Forelimb muscle (tissue), 1 donor: Measurements from ENCODE around the gene GPR108. TPM values are rescaled to one million over a fixed set of nuclear protein-coding genes. Genes with fewer than 3 reads are reported as not detected.
"Not testable (repeated sequence)": the region's sequence is repeated elsewhere in the genome, so short reads cannot be mapped to it uniquely, and the experiment has no call there.

Experiments used
- DNase-seq: peaks from one replicate; pipeline ENCODE4 v3.0.0-alpha.2; 2013; ENCODE audit warnings: low read depth
- polyA plus RNA-seq: library from polyadenylated mRNA; unstranded; fragments of 120-200 nt; gene quantifications from one replicate; pipeline ENCODE4 v1.2.1, GENCODE V29; 2013; ENCODE audit not compliant: insufficient read length

Gene GPR108
- 28.3 TPM for polyA plus RNA-seq

DNA sequence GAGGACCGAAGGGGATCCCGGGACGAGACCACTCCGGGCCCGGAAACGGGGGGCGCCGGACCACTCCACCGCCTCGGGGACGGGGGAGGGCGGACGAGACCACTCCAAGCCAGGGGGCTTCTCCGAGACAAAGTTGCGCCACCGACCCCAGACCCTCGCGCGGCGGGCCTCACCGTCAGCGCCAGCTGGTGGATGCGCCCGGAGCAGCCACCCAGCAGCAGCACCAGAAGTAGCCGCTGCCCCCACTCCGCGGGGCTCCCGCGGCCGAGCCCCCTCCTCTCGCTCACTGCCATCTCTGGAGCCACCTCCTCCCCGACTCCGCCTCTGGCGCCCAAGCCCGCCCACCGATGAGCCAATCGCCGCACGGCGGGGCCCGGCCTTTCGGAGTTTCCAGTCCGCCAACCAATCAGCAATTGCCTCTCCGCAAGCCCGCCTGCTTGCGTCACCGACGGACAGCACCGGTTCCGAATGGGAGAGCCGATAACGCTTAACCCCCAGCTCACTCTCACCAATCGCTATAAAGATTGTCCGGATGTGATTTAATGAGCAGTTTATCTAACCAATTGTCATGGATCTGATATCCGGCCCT is at the start of gene GPR108:
GPR108 (minus strand) TSS at position 297 of the 589 bp plus-strand sequence; CDS start at position 293, 4 bp downstream.
- peak; percentile 100 for DNase-seq

DNA sequence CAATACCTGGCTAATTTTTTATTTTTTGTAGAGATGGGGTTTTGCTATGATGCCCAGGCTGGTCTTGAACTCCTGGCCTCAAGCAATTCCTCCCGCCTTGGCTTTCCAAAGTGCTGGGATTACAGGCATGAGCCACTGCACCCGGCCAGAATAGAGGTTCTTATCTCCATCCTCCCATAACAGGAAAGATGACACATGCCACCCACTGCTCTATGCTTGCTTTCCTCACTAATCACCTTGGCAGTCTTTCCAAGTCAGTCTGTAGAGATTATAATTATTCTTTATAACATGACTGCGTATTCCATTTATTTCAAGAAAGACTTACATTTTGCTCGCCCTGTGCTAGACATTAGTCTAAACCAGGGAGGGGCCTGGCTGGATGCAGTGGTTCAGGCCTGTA is 41.8 kb upstream of the GPR108 start:
- DNase-seq: no peak

DNA sequence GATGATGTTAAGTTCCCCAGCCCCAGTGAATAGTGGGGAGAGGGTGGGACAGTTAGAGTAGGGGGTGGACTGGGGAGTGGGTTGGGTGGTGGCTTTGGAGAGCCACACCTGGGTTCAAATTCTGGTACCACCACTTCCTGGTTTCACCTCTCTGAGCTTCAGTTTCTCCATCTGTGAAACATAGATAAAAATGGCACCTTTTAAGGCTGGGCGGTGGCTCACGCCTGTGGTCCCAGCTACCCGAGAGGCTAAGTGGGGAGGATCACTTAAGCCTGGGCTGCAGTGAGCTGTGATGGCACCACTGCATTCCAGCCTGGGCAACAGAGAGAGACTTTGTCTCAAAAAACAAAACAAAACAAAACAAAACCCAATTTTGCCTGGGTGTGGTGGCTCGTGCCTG is 41.0 kb upstream of the GPR108 start:
- DNase-seq: no peak

DNA sequence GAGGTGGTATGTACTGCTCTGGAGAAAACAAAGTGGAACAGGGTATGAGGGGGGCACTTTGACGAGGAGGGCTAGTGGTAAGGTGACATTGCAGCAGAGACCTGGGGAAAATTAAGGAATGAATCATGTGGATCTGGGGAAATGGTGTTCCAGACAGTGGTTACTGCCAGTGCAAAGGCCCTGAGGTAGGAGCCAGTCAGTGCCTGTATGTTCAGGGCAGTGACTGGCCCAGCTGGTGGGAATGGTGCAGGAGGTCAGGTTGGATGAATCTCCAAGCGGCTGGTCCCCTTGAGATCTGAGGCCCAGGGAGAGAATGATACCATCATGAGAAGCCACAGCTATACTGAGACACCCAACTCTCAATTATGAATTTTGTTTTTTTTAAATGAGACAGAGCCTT is 40.1 kb upstream of the GPR108 start:
- DNase-seq: no peak

DNA sequence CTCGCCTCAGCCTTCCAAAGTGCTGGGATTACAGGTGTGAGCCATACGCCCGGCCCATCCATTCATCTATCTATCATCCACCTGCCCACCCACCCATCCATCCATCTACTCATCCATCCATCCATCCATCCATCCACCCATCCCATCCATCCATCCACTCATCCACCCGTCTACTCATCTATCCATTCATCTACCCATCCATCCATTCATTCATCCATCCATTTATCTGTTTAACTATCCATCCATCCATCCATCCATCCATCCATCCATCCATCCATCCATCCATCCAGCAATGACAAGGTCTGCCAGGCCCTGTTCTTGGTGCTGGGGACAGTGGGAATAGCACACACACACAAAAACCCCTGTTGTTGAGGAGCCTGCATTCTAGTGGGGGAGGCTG is 39.6 kb upstream of the GPR108 start:
- no peak for DNase-seq

DNA sequence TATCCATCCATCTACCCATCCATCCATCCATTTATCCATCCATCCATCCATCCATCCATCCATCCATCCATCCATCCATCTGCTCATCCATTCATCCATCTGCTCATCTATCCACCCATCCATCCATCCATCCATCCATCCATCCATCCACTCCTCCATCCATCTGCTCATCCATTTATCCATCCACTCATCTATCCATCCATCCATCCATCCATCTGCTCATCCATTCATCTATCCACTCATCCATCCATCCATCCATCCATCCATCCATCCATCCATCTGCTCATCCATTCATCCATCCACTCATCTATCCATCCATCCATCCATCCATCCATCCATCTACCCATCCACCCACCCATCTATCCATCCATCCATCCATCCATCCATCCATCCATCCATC is 38.7 kb upstream of the GPR108 start:
- not testable (repeated sequence) for DNase-seq

DNA sequence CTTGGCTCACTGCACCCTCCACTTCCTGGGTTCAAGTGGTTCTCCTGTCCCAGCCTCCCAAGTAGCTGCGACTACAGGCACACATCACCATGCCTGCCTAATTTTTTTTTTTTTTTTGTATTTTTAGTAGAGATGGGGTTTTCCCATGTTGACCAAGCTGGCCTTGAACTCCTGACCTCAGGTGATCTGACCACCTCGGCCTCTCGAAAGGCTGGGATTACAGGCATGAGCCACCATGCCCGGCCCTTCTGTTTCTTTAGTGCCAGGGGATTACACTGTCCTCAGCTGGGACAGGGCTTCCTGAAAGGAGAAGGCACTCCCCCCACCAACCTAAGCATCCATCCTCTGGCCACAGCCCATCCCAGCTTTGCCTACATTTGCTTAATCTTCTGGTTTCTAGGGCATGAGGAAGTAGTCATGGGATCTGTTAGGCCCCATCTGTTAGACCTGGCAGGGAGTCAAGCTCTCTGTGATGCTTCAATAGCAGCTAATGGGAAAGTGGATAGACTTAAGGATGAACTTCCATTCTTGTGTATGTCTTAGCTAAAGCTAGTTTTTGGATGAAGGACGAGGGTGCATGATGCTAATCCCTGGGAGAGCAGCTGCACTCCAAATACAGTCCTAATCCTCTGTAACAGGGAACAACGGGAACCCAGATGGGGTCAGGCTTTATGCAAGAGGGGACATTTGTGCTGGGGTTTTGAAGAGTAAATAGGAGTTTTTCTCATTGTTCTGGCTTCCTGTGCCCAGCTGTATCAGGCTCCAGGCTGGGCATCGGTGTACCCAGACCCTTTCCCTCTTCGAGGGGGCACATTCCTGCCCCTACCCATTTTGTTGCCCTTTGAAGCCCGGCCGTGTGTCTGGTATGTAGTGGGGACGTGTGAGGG is 37.7 kb upstream of the GPR108 start:
- no peak for DNase-seq

DNA sequence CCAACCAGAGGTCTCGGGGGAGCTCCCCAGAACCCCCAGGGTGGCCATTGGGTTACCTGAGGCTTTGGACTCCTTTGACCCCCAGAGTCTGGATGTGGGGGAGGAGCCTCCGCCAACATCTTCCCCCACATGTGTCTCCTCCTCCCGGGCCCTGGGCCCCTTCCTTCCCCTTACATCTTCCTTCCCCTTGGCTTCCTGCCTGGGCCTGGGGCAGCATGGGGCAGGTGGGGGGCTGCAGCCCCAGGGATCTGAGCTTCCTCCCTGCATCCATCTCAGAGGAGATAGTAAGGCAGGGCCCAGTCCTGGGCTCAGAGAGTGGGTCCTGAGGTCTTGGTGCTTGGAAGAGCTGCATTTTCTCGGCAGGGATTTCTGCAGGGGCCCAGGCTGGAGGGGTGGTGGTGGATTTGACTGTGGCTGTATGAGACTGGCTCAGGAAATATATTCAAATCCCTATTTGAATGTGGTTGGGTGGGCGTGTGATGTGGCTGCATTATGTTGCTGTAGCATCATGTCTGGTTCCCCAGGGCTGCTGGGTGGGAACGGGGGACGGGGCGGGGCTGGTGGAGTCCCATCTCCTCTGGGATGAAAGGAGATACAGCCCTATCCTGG is 36.0 kb upstream of the GPR108 start:
- no peak for DNase-seq

DNA sequence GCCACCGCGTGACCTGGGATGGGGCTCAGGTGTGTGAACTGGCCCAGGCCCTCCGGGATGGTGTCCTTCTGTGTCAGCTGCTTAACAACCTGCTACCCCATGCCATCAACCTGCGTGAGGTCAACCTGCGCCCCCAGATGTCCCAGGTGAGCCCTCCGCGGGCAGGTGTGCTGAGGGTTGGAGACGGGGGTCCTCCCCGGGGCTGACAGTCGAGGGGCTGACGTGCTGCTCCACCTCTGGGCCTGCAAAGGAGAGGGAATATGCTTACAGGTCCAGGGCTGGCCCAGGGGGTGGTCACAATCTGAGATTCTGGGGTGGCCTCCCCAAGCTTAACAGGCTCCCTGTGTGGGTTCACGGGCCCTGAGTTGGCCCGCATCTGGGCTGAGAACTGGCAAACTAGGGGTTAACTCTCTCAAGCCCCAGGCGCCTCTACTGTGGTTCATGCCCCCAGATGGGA is 35.5 kb upstream of the GPR108 start:
- no peak for DNase-seq

DNA sequence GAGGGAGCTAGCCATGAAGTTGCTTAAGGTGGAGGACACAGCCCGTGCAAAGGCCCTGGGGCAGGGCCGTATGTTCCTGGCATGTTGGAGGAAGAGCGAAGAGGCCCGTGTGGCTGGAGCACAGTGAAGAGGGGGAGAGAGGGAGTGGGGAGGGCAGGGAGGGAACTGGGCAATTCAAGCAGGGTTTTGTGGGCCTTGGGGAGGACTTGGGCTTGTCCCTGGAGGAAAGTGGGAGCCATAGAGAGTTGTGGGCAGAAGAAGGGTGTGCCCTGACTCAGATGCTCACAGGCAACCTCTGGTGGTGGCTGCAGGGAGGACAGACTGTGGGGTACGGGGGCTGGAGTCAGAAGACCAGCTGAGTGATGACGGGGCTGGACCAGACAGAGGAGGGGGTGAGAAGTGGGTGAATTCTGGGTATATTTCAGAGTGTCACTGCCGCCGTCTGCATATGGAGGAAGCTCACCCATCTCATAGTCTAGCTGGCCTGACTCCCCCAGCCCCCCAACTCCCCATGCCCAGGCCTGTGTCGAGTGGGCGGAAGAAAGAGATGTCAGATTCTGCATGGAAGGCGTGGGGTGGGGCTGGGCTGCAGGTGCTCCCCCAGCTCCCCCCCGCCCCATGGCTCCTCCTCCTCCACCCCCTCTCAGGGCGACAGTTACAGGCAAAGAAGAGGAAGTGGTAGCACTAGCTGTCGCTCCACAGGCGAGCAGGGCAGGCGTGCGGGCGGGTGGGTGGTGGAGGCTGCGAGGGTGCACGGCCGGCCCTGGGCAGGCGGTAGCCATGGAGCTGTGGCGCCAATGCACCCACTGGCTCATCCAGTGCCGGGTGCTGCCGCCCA is 34.9 kb upstream of the GPR108 start, which contains the start of gene VAV1:
VAV1 (plus strand) TSS at position 681 of the 838 bp plus-strand sequence; CDS start at position 781, 100 bp downstream.
- DNase-seq: no peak

DNA sequence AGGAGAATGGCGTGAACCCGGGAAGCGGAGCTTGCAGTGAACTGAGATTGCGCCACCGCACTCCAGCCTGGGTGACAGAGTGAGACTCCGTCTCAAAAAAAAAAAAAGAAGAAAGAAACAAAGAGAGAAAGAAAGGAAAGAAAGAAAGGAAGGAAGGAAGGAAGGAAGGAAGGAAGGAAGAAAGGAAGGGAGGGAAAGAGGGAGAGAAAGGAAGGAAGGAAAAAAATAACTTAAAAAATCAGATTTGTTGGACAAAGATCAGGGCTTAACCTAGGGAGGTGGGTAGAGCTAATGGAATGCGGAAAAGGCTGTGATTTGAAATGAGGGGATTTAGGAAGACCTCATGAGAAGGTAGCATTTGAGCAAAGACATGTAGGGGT is 34.3 kb upstream of the GPR108 start:
- DNase-seq: not testable (repeated sequence)

DNA sequence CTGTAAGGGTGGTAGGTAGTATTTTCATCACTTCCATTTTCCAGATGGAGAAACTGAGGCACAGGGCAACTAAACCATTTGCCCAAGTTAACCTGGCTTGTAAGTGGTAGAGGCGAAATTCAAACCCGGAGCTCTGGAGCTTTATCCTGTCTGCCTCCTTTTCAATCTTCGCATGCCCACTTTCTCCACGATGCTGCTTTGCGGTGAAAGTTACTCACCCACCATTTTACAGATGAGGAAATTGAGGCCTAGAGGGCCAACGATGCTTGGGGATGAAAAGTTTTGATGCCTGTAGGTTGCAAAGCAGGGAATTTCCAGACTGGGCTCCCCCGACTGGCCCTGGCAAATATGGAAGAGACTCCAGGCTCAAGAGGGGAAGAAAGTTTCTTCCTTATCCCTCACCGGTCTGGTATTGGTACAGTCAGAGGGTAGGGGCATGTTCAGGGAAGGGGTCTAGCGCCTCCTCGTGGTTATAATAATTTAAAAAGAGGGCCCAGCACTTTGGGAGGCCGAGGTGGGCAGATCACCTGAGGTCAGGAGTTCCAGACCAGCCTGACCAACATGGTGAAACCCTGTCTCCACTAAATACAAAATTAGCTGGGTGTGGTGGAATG is 31.7 kb upstream of the GPR108 start:
- DNase-seq: no peak

DNA sequence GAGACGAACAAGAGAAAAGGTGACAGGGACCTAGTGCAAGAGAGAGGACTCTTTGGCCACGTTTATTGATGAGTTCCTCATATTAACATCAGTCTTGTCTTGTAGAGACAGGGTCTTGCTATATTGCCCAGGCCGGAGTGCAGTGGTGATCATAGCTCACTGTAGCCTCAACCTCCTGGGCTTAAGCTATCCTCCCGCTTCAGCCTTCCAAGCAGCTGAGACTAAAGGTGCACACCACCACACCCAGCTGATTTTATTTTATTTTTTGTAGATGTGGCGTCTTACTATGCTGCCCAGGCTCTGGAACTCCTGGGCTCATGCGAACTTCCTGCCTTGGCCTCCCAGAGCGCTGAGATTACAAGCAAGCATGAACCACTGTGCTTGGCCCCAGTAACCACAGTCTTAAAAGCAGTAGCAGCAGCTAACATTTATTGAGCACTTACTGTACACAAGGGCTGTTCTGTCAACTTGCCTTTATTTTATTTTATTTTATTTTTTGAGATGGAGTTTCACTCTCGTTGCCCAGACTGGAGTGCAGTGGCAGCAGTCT is 30.9 kb upstream of the GPR108 start:
- DNase-seq: no peak

DNA sequence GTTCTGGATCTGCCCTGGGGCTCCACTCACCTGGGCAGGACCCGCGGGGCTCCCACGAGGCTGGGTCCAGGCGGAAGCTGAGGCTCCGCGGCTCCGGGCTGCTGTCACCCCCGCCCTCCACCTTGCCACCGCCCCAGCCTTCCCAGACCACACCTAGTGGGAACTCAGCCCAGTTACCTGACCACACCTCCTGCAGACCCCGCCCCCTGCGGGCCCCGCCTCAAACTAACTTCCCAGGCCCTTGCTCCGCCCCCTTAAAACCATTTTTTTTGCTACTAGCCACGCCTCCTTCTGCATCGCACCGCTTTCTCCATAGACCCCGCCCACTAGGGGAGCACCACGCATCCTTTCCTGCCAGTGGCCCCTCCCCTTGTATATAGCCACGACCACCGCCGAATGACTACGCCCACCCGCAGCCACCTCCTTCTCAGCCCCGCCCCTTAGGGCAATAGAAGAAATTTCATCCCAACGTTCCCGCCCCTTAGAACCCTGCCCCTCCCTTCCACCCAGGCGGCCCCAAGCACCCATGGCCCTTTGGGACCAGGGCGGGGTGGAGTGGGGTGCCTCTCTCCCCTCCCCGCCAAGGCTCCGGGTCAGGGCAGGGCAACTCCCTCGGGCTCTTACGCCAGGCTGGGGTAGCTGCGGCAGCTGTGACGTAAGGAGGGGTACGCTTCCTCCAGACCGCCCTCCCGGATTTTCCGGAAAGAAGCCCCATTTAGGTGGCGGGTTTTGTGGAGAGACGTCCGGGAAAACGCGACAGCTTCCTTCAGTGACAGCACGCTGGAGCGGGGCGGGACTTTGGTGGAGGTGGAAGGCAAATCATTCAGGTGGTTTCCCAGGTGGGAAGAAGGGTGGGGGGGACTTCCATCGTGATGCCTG is 30.2 kb upstream of the GPR108 start, which contains the start of gene SH2D3A:
SH2D3A (minus strand) TSS at position 79 of the 879 bp plus-strand sequence. CDS start 3,687 bp downstream, outside the sequence.
- no peak for DNase-seq

DNA sequence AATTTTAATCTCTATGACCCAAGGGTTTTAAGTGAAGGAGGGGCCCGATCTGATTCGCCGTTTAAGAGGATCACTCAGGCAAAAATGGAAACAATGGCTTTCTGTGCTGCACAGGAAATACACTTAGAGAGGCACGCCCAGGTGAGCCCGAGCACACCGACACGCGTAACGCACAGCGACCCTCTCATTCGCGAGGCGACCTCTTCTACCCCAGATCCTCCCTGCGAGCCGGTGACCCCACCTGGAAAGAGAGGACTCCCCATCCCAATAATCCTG is 29.6 kb upstream of the GPR108 start:
- DNase-seq: no peak

DNA sequence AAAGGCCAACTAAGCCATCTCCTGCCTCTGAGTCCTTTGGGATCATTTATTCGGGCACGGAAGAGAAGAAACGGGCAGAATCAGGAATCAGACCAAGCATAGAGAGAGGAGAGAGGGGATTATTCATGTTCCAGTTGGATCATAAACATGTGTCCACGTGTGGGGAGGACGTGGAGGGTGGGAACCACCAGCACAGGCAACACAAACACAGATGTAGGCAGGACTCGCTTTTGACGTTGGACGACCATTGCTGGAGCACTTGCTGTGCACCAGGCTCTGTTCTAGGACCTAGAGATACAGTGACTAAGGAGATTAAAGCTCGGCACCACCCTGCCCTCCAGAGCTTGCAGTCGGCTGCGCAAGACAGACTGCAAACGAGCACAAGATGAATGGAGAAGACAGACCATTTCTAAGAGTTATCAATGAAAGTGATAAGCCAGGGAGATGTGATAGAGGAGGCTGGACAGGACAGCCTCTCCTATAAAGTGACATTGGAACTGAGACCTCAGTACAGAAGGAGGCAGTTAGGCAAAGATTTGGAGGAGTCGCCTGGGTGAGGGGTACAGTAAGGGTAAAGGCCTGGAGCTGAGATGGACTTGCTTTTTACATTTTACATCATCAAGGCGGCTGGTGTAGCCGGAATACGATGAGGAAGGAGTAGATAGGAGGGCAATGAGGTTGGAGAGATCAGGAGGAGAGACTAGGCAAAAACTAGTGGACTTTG is 29.1 kb upstream of the GPR108 start:
- DNase-seq: no peak

DNA sequence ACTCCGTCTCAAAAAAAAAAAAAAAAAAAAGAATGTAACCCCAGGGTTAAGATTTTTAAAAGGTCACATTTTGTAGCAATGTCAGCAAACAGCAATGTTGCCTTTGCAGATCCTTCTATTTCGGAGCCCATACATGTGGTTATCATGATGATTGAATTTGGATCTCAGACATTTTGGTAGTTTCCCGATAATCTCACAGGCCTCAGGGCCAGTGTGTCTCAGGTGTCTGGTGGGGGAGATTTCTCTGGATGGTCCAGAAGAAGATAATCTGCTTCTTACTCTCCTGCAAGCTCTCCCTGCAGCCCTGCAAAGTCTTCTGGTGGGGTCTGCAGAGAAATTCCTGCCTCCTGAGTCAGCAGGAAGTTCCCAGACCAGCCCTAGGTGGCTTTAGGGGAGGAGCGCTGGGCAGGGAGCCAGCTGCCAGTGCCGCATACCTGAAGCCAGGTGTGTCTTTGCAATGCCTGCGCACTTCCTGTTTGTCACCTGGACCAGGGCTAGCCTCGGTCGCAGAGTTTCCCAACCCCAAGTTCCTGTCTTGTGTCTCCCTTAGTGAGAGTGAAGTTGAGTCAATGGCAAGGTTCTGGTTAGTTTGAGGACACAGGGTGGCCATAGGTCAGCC is 28.5 kb upstream of the GPR108 start:
- DNase-seq: no peak

DNA sequence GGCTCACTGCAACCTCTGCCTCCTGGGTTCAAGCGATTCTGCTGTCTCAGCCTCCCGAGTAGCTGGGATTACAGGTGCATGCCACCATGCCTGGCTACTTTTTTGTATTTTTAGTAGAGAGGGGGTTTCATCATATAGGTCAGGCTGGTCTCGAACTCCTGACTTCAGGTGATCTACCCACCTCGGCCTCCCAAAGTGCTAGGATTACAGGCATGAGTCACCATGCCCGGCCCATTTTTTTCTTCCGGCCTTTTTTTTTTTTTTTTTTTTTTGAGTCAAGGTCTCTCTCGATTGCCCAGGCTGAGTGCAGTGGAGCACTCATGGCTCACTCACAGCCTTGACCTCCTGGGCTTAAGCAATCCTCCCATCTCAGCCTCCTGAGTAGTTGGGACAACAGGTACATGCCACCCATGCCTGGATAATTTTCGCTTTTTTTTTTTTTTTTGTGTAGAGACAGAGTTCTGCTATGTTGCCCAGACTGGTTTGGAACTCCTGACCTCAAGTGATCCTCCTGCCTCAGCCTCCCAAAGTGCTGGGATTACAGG is 24.9 kb upstream of the GPR108 start:
- DNase-seq: not testable (repeated sequence)
